H9 (cell line): ENCODE measurements around the gene WDFY3. TPM values are rescaled to one million over a fixed set of nuclear protein-coding genes. Genes with fewer than 3 reads are reported as not detected.

Experiments
- DNase-seq: peaks from one replicate; pipeline ENCODE4 v3.0.0-alpha.2; 2017
- H2AFZ ChIP-seq: one replicate; pipeline ENCODE4 v1.6.1; 2013; ENCODE audit warnings: mild to moderate bottlenecking, low read length, control low read depth, moderate library complexity
- H2AK5ac ChIP-seq: 2 replicates; pipeline ENCODE4 v1.6.1; 2013; ENCODE audit warnings: low read length, control low read depth, mixed read lengths; ENCODE audit not compliant: insufficient read length
- H2BK120ac ChIP-seq: one replicate; pipeline ENCODE4 v1.6.1; 2013; ENCODE audit warnings: low read depth, mild to moderate bottlenecking, low read length, control low read depth, inconsistent platforms; ENCODE audit not compliant: poor library complexity, severe bottlenecking
- H2BK12ac ChIP-seq: 2 replicates; pipeline ENCODE4 v1.6.1; 2013; ENCODE audit warnings: low read length, control low read depth, mixed read lengths, low read depth; ENCODE audit not compliant: insufficient read length
- H2BK15ac ChIP-seq: 2 replicates; pipeline ENCODE4 v1.6.1; 2013; ENCODE audit warnings: low read depth, low read length, control low read depth
- H2BK20ac ChIP-seq: one replicate; pipeline ENCODE4 v1.6.1; 2013; ENCODE audit warnings: low read depth, mild to moderate bottlenecking, low read length, control low read depth, inconsistent platforms; ENCODE audit not compliant: poor library complexity, severe bottlenecking
- H2BK5ac ChIP-seq: 2 replicates; pipeline ENCODE4 v1.6.1; 2013; ENCODE audit warnings: low read length, control low read depth, mixed read lengths; ENCODE audit not compliant: insufficient read length
- H3K14ac ChIP-seq: 2 replicates; pipeline ENCODE4 v1.6.1; 2013; ENCODE audit warnings: low read length, control low read depth; ENCODE audit not compliant: insufficient read depth
- H3K18ac ChIP-seq: 2 replicates; pipeline ENCODE4 v1.6.1; 2013; ENCODE audit warnings: low read depth, mild to moderate bottlenecking, mixed read lengths, low read length, control low read depth; ENCODE audit not compliant: insufficient read length
- H3K23ac ChIP-seq: 2 replicates; pipeline ENCODE4 v1.6.1; 2013; ENCODE audit warnings: low read length, control low read depth, mixed read lengths, low read depth; ENCODE audit not compliant: insufficient read length
- H3K23me2 ChIP-seq: 2 replicates; pipeline ENCODE4 v1.6.1; 2013; ENCODE audit warnings: low read depth, mild to moderate bottlenecking, mixed read lengths, low read length, control low read depth; ENCODE audit not compliant: insufficient read length, poor library complexity, severe bottlenecking
- H3K27ac ChIP-seq: 2 replicates; pipeline ENCODE4 v1.5.1; 2013; ENCODE audit warnings: low read length, control low read depth, mixed read lengths, low read depth; ENCODE audit not compliant: insufficient read length
- H3K27me3 ChIP-seq: 2 replicates; pipeline ENCODE4 v1.6.1; 2013; ENCODE audit warnings: low read length, control low read depth, inconsistent platforms; ENCODE audit not compliant: insufficient read depth
- H3K4ac ChIP-seq: 2 replicates; pipeline ENCODE4 v1.6.1; 2013; ENCODE audit warnings: low read depth, mild to moderate bottlenecking, control low read depth, inconsistent platforms, low read length, moderate library complexity
- H3K4me1 ChIP-seq: 2 replicates; pipeline ENCODE4 v1.6.1; 2013; ENCODE audit warnings: low read length, control low read depth, inconsistent platforms; ENCODE audit not compliant: insufficient read depth
- H3K4me2 ChIP-seq: 2 replicates; pipeline ENCODE4 v1.6.1; 2013; ENCODE audit warnings: low read length, control low read depth, mixed read lengths; ENCODE audit not compliant: insufficient read length, insufficient read depth
- H3K56ac ChIP-seq: 2 replicates; pipeline ENCODE4 v1.6.1; 2013; ENCODE audit warnings: low read depth, mild to moderate bottlenecking, mixed read lengths, low read length, control low read depth; ENCODE audit not compliant: insufficient read length
- H3K79me1 ChIP-seq: 2 replicates; pipeline ENCODE4 v1.6.1; 2013; ENCODE audit warnings: low read depth, mild to moderate bottlenecking, moderate library complexity, low read length, control low read depth, inconsistent platforms; ENCODE audit not compliant: insufficient read depth, poor library complexity, severe bottlenecking
- H3K79me2 ChIP-seq: 2 replicates; pipeline ENCODE4 v1.6.1; 2013; ENCODE audit warnings: low read length, control low read depth, inconsistent platforms; ENCODE audit not compliant: insufficient read depth
- H3K9ac ChIP-seq: 2 replicates; pipeline ENCODE4 v1.6.1; 2013; ENCODE audit warnings: low read length, control low read depth, mixed read lengths; ENCODE audit not compliant: insufficient read length; ENCODE audit errors: extremely low read depth
- H3K9me3 ChIP-seq: one replicate; pipeline ENCODE4 v1.6.1; 2013; ENCODE audit warnings: low read depth, low read length, inconsistent platforms; ENCODE audit not compliant: control insufficient read depth
- H3T11ph ChIP-seq: one replicate; pipeline ENCODE4 v1.6.1; 2013; ENCODE audit warnings: mild to moderate bottlenecking, low read length, control low read depth, inconsistent platforms
- H4K20me1 ChIP-seq: one replicate; pipeline ENCODE4 v1.6.1; 2013; ENCODE audit not compliant: control insufficient read depth, insufficient read length, insufficient read depth
- H4K5ac ChIP-seq: 2 replicates; pipeline ENCODE4 v1.6.1; 2013; ENCODE audit warnings: low read depth, mild to moderate bottlenecking, mixed read lengths, low read length, control low read depth; ENCODE audit not compliant: insufficient read length
- H4K8ac ChIP-seq: replicated peaks from 2 replicates; pipeline ENCODE4 v1.6.1; 2013; ENCODE audit warnings: low read length, control low read depth, mixed read lengths, low read depth; ENCODE audit not compliant: insufficient read length
- H4K91ac ChIP-seq: 2 replicates; pipeline ENCODE4 v1.6.1; 2013; ENCODE audit warnings: low read depth, mild to moderate bottlenecking, moderate library complexity, mixed read lengths, low read length, control low read depth; ENCODE audit not compliant: insufficient read length
- H3K27ac Mint-ChIP-seq, 3 experiments: 2 replicates in 2 of 3; 3 replicates in 1 of 3; pipeline ENCODE4 v1.8.0; 2020 to 2021; ENCODE audit warnings: mixed read lengths in 3 of 3, mild to moderate bottlenecking in 1 of 3, moderate library complexity in 1 of 3
- H3K27me3 Mint-ChIP-seq: 2 replicates; pipeline ENCODE4 v1.8.0; 2021; ENCODE audit warnings: low read depth, mild to moderate bottlenecking, moderate library complexity, mixed read lengths
- H3K36me3 Mint-ChIP-seq, 3 experiments: 2 replicates in 2 of 3; 3 replicates in 1 of 3; pipeline ENCODE4 v1.8.0; 2020 to 2021; ENCODE audit warnings: low read depth in 3 of 3, mixed read lengths in 3 of 3; ENCODE audit not compliant: insufficient read depth in 1 of 3
- H3K4me1 Mint-ChIP-seq, 2 experiments: 2 replicates each; pipeline ENCODE4 v1.8.0; 2020; ENCODE audit warnings: mixed read lengths in 2 of 2
- H3K4me3 Mint-ChIP-seq, 2 experiments: 2 replicates in 1 of 2; 3 replicates in 1 of 2; pipeline ENCODE4 v1.8.0; 2020 to 2021; ENCODE audit warnings: mild to moderate bottlenecking in 2 of 2, mixed read lengths in 2 of 2, moderate library complexity in 1 of 2
- H3K9me3 Mint-ChIP-seq, 2 experiments: 2 replicates in 1 of 2; 3 replicates in 1 of 2; pipeline ENCODE4 v1.8.0; 2020; ENCODE audit warnings: mild to moderate bottlenecking in 2 of 2, mixed read lengths in 2 of 2, moderate library complexity in 1 of 2
- WGBS: extraction: QIAGEN DNeasy Blood & Tissue Kit; methylation state at CpG from one replicate; pipeline ENCODE4 v1.1.7; 2013; ENCODE audit warnings: missing lambda C conversion rate, low lambda C conversion rate, mixed read lengths; ENCODE audit not compliant: insufficient read length; ENCODE audit errors: extremely low coverage; 5-methylcytosine and 5-hydroxymethylcytosine counted together
- total RNA-seq: library from RNA; stranded (reverse); gene quantifications from 2 replicates; pipeline ENCODE4 v1.2.1, GENCODE V29; 2021
- TF ChIP-seq, protein P1 (sequence below): fragments of 200-600 bp; sonication (generic); conservative IDR thresholded peaks from 3 replicates; pipeline ENCODE4 v1.8.0; 2021; ENCODE audit warnings: antibody characterized with exemption, mild to moderate bottlenecking

The WDFY3 gene
- total RNA-seq, 1 experiment from 2014 or later: 54.6 TPM

GRCh38 chr4:84722720-84723119 lies 243.8 kb downstream of the WDFY3 start:
- H2AFZ ChIP-seq: no peak overlapping the region
- no peaks in the 10 kb centered on the region for H3K27me3 Mint-ChIP-seq
- H2BK15ac ChIP-seq: no peak overlapping the region
- H3K23me2 ChIP-seq: no peaks in the 10 kb centered on the region
- no peak overlapping the region for H3K27ac ChIP-seq
- WGBS: no CpG with 5 or more reads among the region's 1 CpG
- H3K9me3 ChIP-seq: no peaks in the 10 kb centered on the region
- H3K4ac ChIP-seq: no peak overlapping the region
- H2BK12ac ChIP-seq: no peak overlapping the region
- peaks cover 13 to 63% (median 38%) of the 10 kb centered on the region in 3 experiments; a peak in 6 of 7 replicates for H3K36me3 Mint-ChIP-seq
- H3K4me3 Mint-ChIP-seq: no peak overlapping the region
- H4K8ac ChIP-seq: no peak overlapping the region
- H3K14ac ChIP-seq: no peak overlapping the region
- H2BK5ac ChIP-seq: no peak overlapping the region
- no peak overlapping the region for H3K4me2 ChIP-seq
- no peak for DNase-seq
- H3K27me3 ChIP-seq: no peaks in the 10 kb centered on the region
- H2BK20ac ChIP-seq: no peak overlapping the region
- 0 out of 4 replicates have a peak, but pooled peaks cover 0 to 3% of the 10 kb centered on the region in 2 experiments for H3K4me1 Mint-ChIP-seq
- H3K18ac ChIP-seq: no peak overlapping the region
- TF ChIP-seq, protein P1, sequence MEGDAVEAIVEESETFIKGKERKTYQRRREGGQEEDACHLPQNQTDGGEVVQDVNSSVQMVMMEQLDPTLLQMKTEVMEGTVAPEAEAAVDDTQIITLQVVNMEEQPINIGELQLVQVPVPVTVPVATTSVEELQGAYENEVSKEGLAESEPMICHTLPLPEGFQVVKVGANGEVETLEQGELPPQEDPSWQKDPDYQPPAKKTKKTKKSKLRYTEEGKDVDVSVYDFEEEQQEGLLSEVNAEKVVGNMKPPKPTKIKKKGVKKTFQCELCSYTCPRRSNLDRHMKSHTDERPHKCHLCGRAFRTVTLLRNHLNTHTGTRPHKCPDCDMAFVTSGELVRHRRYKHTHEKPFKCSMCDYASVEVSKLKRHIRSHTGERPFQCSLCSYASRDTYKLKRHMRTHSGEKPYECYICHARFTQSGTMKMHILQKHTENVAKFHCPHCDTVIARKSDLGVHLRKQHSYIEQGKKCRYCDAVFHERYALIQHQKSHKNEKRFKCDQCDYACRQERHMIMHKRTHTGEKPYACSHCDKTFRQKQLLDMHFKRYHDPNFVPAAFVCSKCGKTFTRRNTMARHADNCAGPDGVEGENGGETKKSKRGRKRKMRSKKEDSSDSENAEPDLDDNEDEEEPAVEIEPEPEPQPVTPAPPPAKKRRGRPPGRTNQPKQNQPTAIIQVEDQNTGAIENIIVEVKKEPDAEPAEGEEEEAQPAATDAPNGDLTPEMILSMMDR: no peak
- no peak overlapping the region for H3K23ac ChIP-seq
- H4K20me1 ChIP-seq: no peaks in the 10 kb centered on the region
- no peak overlapping the region for H3K9ac ChIP-seq
- H4K5ac ChIP-seq: no peak overlapping the region
- H3K56ac ChIP-seq: no peak overlapping the region
- no peak overlapping the region for H2BK120ac ChIP-seq
- no peaks in the 10 kb centered on the region for H3K79me1 ChIP-seq
- no peaks in the 10 kb centered on the region for H3K9me3 Mint-ChIP-seq
- no peak overlapping the region for H3T11ph ChIP-seq
- H3K79me2 ChIP-seq: no peaks in the 10 kb centered on the region
- H3K4me1 ChIP-seq: no peaks in the 10 kb centered on the region
- no peak overlapping the region; a peak in 1 of 7 replicates for H3K27ac Mint-ChIP-seq
- H2AK5ac ChIP-seq: no peak overlapping the region
- H4K91ac ChIP-seq: no peak overlapping the region
